Activated naive CD4-positive, alpha-beta T cell treated with anti-CD3 and anti-CD28 coated beads, Interleukin-2, amount 50 U/mL, for 16 hours (primary cell): ENCODE measurements around the gene PDXP.
"Not testable (repeated sequence)": the region's sequence is repeated elsewhere in the genome, so short reads cannot be mapped to it uniquely, and the experiment has no call there.

ENCODE experiments used
- DNase-seq: peaks from one replicate; pipeline ENCODE4 v3.0.0-alpha.2; 2020

Gene PDXP, protein sequence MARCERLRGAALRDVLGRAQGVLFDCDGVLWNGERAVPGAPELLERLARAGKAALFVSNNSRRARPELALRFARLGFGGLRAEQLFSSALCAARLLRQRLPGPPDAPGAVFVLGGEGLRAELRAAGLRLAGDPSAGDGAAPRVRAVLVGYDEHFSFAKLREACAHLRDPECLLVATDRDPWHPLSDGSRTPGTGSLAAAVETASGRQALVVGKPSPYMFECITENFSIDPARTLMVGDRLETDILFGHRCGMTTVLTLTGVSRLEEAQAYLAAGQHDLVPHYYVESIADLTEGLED

DNA sequence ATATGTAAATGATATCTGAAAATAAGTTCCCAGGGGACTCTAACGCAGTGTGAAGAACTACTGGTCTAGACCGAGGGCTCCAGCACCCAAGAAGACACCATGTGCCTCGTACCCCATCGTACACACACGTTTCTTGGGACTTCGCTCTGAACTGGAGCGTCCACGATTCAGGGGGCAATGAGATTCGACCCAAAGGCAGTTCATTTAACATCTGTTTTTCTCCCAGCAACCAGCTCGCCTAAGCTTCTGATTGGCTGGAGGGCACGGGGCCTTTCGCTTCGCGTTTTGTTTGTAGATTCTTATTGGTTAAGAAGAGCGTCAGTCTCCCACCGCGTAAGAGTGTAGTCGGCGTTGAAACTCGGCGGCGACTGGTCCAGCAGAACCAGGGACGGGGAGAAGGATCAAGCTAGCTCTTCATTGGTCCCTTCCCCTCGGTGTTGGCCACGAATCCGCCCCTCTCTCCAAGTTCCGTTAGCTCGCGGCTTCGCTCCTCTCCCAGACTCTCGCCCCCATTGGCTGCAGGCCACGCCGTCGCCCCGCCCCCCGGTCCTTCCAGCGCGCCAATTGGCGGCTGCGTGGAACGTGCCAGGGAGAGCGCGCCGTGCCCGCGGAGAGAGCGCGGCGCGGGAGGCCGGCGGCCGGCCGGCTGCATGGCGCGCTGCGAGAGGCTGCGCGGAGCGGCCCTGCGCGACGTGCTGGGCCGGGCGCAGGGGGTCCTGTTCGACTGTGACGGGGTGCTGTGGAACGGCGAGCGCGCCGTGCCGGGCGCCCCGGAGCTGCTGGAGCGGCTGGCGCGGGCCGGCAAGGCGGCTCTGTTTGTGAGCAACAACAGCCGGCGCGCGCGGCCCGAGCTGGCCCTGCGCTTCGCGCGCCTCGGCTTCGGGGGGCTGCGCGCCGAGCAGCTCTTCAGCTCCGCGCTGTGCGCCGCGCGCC, at the start of gene PDXP:
TSS of gene PDXP (plus strand) at position 591 of the 933 bp plus-strand sequence. CDS start at position 651, 60 bp downstream.
- peak; percentile 99 for DNase-seq

DNA sequence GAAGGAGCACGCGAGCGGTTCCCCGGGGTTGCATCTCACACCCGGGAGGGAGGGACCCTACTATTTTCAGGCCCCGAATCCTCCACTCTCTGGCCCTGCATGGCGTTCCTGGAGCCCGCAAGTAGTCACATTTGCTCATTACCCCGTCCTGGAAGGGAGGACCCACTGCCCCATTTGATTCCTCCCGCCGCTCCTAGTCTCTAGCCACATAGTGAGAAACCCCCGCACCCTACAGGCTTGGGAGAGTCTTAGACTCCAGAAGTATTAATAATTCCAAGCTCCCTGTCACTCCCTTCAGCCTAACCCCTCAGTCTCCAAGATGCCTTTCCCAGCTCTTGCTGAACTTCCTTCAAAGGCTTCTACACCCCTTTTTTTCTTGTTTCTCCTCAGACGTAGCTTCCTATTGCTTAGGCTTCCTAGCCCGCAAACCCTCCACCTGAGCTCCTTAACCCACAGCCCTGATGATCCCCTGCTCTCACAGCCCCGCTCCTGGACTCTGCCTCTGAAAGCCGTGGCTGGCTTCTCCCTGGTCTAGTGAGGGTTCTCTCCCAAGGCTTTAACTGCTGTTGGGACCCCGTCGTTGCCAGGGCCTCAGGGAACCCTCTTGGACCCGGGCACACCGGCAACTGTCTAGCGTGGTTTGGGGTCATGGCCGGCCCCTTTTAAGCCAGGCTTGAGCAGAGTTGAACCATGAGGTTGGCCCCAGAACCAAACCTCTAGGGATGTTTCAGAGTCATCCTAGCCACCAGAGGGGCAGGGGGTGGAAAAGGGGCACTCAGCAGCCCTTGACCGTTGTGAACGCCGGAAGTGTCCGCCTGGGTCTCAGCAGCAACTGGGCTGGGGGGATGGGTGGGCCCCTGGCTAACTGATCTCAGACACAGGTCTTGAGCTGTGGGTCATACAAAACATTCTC, 49.0 kb upstream of the PDXP start:
- DNase-seq = no peak

DNA sequence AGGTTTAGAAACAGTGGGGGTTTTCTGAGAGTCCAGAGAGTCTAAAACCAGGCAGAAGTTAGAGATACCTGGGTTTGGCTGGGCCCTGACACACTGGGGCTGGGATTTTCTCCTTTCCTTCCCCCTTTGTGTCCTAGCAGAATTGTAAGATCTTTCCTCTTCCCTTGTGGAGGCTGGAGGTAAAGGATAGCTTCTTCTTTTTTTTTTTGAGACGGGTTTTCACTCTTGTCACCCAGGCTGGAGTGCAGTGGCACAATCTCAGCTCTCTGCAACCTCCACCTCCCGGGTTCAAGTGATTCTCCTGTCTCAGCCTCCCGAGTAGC, 48.4 kb upstream of the PDXP start:
- DNase-seq = not testable (repeated sequence)

DNA sequence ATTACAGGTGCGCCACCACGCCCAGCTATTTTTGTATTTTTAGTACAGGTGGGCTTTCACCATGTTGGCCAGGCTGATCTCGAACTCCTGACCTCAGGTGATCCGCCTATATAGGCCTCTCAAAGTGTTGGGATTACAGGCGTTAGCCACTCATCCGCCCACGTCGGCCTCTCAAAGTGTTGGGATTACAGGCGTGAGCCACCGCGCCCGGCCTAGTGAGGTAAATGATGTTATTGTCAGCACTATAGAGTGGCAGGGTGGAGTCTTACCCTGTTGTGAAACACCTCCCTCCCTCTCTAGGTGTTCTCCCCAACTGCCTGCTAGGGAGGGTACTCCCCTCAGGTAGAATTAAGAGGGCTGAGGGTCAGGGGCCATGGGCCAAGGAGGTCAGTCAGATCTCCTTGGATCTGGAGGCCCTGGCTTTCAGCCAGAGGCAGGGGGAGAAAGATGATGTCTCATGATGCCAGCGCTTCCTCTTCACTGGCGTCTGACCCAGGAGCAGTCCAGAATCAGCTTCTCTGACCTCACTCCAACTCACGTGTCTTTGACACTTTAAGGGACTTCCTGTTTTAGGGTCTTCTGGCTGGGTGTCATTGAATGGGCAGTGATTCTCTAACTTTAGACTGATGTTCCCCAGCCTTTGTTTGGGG, 47.9 kb upstream of the PDXP start:
- no peak for DNase-seq

DNA sequence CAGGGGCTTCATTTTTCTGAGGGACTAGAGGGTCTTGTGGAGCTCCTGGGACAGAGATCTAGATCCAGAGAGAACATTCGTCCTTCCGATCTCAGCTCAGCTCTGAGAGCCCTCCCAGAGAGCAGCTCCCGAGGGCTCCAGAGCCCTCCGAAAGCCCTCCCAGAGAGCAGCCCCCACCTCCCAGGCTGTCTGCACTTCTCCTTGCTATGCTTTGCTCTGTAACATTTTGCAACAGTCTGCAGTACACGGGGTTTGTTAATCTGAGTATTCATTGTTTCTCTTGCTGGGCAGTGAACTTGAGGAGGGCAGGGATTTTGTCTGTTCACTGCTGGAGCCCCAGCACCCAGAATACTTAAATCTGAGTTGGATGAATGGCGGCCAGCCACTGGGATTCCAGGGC, 47.3 kb upstream of the PDXP start:
- no peak for DNase-seq

DNA sequence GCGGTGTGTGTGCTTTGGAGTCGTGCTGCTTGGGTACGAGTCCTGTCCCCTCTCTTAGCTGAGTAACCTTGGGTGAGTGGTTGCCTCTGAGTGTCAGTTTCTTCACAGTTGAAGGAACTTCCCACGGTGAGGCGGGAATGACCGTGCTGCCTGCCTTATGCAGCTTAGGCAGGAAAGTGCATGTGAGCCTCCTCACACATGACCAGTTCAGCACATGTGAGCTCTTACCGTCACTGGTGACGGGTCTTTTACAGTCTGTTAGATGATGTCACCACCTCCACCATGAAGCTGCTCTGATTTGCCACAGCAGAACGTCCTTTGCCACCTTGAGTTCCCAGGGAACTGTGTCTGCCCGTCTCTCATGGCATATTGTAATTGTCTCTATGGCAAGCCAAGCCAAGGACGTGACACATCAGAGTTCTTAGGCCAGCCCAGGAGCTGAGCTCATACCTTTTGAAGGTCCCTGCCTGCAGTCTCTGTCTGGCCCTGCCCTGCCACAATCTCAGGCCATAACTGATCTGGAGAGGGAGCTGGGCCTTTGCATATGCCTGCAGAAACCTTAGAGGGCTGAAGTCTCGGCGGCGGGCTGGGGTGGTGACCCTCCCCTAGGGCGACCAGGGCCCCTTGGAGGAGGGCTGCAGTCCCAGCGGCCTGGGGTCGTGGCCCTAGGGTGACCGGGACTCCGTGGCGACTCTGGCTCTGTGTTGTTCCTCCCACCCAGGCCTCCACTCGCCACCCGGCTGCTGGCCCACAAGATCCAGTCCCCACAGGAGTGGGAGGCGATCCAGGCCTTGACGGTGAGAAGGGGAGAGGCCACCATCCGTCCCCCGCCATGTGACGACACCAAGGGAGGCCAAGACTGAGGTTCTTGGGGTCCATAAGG, 42.1 kb upstream of the PDXP start:
- no peak for DNase-seq

DNA sequence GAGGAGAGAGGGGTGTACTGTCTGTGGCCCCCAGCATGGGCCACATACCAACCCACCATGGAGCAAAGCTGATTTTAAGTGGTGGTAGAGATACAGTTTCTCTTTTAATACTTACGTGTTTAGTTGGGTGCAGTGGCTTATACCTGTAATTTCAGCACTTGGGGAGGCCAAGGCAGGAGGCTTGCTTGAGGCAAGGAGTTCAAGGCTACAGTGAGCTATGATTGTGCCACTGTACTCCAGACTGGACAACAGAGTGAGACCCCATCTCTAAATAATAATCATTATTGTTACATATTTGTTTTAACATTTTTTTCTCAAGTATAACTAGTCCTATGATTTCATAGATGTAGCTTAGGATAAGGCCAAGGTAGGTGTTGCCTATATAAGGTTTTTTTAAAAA, 41.1 kb upstream of the PDXP start:
- no peak for DNase-seq

DNA sequence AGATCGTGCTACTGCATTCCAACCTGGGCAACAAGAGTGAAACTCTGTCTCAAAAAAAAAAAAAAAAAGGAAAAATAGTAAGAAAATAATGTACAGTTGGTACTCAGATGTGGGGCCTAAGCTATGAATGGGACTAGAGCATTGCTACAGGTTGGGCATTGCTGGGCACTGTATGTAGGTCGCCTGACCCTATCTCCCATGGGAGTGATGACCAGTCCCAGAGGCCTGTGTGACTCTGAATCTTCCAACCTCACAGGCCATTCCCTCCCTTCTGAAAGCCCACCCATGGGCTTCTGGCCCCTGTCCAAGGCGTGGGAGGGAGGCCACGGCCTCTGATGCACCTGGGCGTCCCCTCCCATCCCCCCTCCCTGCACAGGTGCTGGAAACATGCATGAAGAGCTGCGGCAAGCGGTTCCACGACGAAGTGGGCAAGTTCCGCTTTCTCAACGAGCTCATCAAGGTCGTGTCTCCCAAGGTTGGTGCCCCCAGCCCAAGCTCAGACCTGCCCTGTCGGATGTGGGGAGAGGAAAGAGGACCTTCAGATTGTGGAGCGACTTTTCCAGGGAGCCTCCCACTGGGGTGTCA, 40.4 kb upstream of the PDXP start:
- DNase-seq = no peak

DNA sequence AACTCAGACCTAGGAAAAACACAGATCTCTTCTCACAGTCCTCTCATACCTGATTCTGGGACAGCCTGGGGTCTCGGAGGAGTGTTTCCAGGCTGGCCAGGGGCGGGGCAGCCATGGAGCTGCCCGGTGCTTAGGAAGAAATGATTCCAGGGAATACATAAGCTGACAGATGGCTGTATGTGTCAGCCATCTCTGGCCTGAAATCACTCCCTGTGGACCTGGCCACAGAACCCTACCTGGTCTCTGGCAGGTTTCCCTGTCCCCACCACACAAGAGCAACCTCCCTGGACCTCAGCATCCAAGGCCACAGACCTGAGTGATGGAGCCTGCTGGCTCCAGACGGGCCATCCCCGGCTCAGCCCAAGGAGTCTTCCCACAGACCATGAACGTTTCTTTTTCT, 39.8 kb upstream of the PDXP start:
- no peak for DNase-seq

DNA sequence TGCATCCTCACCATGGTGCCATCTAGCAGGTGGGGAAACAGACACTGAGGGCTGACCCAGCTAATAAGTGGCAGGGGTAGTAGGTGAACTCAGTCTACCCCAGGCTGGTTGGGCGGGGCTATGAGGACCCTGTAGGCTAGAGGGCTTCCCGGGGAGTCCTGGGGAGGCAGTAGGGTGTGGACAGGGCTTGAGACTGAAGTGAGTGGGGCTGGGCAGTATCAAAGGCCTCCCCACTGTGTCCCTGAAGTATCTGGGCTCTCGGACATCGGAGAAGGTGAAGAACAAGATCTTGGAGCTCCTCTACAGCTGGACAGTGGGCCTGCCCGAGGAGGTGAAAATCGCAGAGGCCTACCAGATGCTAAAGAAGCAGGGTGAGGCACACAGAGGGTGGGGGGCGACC, 38.5 kb upstream of the PDXP start:
- no peak for DNase-seq

DNA sequence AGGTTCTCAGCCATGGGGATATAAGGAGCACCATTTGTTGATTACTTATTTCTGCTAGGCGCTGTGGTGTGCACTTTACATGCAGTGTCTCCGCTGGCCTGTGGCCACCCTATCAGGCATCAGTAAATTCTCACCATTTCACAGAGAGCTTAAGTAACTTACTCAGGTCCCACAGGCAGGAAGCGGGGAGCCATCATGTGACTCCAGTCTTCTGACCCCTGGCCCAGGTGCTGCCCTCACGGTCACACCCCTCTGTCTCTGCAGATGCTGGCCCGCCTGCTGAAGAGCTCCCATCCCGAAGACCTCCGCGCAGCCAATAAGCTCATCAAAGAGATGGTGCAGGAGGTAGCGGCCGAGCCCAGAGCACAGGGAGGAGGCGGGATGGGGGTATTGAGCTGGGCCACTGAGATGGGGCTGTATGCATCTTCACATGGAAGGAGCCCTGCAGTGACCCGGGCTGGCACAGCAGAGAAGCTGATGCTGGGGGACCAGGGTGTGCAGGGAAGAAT, 37.1 kb upstream of the PDXP start:
- DNase-seq = no peak

DNA sequence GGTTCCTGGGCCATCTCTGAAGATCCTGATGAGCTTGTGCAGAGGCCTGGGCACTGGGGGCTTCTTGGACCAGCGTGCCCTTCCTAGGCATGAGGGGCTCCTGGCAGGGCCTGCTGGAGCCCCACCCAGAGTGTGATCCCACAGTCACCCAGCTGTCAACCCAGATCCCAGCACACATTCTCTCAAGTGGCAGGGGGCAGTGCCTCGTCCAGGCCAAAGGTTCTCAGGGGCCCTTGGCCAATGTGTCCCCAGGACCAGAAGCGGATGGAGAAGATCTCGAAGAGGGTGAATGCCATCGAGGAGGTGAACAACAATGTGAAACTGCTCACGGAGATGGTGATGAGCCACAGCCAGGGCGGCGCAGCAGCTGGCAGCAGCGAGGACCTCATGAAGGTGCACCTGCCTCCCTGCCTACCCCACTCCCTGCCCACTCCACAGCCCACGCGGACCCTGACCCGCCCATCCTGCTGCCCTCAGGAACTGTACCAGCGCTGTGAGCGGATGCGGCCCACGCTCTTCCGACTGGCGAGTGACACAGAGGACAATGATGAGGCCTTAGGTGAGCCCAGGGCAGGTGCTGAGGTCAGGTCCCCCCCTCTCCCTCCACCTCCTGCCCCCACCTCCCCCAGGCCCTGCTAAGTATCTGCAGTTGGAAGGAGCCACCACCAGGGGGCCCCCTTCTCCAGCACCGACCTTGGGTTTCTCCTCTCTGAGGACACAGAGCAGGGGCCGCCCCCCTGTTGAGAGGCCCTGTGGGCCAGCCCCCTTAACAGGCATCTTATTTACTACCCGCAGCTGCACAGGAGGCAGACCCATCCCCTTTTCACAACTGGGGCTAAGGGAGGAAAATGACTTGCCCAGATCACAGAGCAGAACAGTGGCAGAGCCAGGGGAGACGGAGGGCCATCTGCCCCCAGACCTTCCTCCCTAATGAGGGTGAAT, 35.2 kb upstream of the PDXP start:
- DNase-seq = peak; percentile 76

DNA sequence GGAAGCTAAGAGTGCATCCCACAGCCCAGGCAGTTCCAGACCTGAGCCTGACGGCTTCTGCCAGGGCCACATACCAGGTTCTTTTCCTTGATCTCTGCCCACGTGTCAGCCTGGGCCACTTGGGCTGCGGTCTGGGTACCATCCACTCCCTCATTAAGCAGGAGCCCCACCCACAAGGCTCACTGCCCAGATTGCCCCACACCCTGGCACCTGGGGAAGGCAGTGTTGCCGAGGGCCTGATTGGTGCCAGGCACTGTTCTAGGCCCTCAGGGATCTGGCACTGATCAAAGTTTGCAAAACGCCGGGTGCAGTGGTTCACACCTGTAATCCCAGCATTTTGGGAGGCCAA, 34.5 kb upstream of the PDXP start:
- DNase-seq = no peak

DNA sequence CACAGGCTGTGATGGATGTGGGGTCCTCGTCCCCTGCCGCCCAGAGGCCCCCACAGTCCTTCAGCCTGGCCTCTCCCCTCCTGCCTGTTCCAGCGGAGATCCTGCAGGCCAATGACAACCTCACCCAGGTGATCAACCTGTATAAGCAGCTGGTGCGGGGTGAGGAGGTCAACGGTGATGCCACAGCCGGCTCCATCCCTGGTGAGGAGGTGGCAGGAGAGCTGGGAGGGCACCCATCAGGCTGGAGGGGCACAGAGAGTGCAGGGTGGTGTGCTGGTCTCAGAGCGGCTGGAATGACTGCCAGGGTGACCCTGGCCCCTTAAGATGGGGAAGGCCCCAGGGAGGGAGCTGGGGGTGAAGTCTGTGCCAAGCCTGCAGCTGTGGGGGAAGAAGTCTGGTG, 33.6 kb upstream of the PDXP start:
- no peak for DNase-seq

DNA sequence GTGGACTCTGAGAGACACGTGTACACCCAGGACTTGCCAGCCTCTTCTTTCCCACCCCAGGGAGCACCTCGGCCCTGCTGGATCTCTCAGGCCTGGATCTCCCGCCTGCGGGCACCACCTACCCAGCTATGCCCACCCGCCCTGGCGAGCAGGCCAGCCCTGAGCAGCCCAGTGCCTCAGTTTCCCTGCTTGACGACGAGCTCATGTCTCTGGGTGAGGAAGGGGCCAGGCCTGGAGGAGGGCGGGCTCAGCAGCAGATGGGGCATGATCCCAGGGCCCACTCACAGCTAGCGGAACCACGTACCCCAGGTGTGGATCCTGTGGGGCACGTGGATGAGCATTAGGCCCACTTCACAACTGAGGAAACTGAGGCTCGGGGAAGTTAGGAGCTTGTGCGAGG, 32.8 kb upstream of the PDXP start:
- no peak for DNase-seq

DNA sequence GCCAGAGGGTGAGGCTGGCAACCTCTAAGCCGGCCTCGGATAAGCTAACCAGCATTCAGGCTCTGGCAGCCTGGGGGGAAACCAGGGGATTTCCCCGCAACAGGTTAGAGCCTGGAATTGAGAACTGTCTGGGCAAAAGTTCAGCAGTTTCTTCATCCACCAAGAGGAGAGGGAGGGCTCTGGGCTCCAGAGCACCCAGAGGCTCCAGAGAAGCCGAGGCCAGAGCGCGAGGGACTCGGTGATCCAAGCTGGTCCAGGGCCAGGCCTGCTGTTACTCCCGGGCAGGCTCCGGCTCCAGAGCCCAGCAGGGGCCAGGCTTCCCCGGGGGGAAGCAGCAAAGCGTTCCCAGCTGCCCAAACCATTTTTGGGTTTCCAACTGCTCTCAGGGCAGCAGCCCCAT, 32.4 kb upstream of the PDXP start:
- DNase-seq = no peak

DNA sequence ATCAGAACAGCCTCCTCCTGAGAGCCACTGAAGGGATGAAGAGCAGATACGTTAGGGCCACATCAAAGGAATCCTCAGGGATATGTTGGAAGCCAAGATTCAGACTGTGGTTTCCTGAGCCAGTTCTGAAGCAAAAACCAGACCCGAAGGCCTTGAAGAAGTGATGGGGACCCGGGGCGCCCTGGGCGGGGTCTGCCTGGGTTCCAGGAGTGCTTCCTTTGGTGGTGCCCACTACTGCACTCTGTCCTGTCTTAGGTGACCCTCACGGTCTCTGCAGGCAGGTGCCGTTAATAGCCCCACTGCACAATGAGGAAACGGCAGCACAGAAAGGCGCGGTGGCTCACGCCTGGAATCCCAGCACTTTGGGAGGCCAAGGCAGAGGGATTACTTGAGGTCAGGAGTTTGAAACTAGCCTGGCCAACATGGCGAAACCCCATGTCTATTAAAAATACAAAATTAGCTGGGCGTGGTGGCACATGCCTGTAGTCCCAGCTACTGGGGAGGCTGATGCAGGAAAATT, 31.9 kb upstream of the PDXP start:
- no peak for DNase-seq

DNA sequence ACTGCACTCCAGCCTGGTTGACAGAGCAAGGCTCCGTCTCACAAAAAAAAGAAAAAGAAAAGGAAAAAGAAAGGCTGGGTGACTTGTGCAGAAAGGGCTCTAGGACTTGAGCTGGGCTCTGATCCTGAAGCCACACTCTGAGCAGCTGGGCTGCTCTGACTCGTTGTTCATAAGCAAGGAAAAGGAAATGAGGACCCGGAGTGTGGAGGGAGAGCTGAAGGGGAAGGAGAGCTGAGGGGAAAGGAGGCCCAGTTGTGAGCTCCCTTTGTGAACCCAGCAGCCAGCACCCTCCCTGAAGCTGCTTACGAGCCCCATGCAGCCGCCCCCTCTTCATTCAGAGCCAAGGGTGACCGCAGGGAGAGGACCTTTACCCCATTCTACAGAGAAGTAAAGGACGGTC, 31.4 kb upstream of the PDXP start:
- DNase-seq = no peak

DNA sequence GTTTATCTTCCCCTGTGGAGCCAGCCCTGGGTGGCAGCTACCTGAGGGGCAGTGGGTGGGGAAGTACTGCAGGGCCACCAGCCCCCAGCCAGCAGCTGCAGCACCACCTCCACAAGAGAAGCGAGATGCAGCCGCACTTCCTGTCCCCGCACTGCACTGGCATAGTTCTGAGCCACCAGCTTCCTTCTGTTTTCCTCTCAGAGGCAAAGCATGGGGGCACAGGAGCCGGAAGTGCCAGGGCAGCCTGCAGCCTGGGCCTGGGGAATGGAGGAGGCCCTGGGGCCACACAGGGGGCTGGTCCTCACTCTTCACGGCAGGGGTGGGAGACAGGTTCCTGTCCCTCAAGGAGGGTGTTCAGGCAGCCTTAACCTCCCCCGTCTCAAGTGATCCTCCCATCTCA, 31.0 kb upstream of the PDXP start:
- peak; percentile 44 for DNase-seq

DNA sequence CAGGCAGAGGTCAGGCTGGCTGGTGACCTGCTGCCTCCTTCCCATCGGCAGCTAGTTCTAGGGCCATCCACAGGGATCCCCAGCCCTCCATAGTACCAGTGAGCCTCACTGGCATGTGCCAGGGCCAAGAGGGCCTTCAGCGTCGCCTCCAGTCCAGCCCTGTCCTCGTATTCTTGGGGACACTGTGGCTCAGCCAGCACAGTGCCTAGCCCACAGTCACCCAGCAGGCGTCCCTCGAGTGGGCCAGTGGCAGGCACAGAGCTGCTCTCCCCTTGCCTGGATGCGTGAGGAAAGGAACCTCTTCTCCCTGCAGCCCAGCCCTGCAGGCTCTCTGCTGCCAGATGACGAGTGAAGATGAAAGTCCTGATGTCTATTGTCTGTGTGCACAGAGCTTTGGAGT, 29.7 kb upstream of the PDXP start:
- DNase-seq = no peak
